ENCODE data around the gene DSN1.

Gene DSN1

DNA sequence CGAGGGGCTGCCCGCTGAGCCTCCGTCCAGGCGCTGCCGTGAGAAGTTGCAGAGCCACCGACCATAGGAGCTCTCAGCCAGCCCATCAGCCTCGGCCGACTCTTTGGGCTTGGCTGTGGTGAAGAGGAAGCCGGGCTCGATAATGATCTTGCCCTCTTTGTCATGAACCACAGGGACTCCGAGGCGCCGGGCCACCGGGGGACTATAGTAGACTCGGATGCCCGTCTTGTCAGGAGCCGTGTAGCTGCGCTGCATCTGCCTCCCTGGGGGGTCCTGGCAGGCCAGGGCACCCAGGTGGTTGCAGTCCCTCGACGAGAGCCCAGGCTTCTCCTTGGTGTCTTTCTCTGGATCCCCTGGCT lies 20.5 kb upstream of the DSN1 start:
- no peak for DNase-seq

DNA sequence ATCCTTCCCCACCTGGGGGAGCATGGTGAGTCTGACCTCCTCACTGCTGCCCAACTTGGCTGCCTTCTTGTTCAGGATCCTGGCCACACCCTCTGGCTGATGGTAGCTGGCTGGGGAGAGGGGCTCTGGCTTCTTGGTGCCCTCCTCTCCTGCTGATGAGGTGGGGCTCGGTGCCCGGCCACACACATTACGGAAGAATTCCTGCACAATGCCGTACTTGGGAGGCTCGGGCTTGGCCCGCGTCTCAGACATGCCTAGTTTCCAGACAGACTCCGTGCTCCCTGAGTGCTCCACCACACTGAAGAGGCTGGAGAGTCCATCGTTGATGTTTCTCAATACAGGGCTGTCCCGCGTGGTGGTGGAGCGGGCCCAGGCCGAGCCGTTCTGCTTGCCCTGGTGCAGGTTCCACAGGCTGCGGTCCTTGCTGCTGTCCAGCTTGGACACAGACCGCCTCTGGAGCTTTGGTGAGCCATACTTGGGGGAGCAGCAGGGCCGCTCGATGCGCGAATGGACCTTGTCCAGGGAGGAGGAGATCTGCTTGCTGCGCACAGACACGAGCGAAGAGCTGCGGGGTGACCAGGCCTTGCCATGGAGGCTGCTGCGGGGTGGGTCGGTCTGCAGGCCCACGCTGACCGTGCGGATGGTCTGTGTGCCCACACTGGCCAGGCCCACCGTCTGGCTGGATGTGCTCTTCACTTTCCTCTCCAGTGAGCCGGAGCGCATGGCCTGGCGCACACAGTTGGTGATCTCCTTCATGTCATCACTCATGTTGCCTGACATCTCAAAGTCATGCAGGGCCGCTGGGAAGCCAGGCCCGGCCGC lies 19.9 kb upstream of the DSN1 start:
- DNase-seq, result no peak

DNA sequence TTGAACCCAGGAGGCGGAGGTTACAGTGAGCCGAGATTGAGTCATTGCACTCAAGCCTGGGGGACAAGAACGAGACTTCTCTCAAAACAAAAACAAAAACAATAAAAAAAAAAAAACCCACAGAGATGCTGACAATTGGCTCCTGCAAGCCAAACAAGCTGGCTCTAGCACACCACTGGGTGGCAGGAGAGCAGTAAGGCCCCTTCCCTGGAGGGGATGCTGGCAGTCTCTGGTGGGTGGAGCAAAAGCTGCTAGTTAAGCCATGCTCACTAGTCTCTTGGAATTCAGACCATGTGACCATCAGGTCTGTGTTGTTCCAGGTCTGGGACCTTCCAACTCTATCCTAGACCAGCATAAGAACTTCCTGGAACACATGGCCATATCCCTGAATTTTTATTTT lies 18.9 kb upstream of the DSN1 start:
- peak; percentile 4 for DNase-seq

DNA sequence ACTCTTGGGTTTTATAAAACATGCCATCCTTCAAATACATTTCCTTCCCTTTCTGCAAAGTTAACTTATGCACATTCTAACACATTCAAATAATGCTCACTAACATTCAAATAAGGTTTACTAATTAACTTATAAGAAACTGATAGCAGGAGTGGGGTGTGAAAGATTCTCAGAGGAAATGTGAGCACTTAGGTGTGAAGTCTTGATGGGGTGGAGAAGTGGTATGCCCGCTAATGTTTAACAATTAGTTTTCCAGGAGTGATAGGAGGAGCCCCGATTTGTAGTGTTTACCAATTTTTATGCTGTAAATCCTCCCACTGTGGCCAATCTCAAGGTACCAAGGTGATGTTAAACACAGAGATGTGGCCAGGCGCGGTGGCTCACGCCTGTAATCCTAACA lies 18.3 kb upstream of the DSN1 start:
- no peak for DNase-seq

DNA sequence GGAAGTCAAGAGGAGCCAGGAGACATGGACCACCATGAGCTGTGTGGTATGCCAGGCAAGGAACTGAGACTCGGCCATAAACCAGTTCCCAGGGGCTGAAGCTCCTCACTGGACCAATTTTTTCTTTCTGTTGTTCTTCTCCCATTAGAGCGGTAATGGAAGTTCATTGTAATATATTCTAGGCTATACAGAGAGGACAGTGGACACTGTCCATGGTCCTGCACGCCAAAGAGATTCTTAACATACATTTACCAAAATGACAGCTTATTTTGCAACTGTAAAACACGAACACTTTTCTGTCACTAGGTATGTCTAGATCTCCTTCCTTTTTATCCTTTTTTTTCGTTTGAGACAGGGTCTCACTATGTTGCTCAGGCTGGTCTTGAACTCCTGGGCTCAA lies 13.1 kb upstream of the DSN1 start:
- DNase-seq, result no peak

DNA sequence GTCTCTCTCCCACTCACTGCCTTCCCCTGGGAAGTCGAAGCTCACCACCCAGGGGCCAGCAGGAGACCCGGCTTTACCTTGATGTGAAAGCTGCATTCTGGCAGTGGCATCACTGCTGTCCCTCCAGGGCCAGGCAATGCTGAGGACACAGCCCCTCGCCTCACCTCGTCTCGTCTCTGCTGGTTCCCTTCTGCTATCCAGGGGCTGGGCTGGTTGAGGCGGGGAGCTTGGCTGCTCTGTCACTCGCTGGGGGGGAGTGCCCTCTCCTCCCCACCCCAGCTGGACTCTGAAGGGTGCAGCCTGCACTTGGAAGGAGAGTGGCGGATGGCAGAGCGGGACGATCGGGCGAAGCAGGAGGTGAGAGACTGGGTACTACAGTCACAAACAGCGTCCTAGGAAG lies 12.7 kb upstream of the DSN1 start:
- no peak for DNase-seq

DNA sequence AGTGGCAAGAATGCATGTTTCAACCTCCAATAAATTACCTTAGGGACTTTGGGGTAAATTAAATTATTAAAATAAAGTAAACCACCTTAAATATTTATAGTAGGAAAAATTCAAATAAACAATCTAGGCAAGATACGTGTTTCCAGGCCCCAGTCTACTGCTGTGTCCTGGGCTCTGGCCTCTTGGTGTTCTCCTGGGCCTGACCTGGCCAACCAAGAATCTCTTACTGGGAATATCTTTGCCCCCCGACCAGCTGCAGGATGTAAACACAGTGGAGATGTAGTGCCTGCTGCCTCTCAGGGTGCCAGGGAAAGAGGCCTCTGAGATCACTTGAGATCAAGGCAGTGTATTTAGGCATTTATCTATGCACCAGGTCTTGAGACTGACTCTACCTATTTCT lies 11.7 kb upstream of the DSN1 start:
- no peak for DNase-seq

DNA sequence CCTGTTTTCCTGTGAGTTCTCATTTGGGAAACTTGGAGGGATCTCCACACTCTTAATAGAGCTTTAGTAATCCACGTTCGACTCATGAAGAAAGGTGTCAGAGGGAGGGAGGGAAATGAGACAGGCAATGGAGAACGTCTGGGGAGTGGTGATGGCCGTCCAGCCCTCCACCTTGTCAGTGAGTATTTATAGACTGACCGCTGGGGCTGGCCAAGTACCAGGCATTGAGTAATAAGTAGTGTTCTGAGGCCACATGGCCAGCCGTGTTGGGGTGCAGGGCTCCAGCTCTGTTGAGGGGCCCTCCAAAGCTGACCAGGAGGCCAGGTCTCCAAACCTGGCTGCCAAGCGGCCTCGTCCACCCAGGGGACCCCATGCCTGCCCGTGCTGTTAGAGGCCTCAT lies 11.3 kb upstream of the DSN1 start:
- no peak for DNase-seq

DNA sequence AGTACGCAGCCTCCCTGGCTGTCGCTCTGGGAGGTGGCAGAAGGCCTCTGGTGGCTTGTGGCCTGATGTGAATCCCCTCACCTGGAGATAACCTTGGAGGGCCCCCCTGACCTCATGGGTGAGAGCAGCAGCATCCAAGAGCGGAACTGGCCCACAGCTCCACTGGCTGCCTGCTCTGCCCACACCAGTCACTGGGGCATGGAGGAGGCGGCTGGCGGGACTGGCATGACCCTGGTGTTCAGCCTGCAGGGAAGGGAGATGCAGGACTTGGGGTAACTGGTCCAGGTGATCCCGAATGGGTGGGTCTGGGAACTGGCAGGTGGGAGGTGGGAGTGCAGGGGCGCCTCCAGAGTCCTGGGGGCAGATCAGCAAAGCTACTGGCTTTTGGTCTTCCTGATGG lies 10.6 kb upstream of the DSN1 start:
- no peak for DNase-seq

DNA sequence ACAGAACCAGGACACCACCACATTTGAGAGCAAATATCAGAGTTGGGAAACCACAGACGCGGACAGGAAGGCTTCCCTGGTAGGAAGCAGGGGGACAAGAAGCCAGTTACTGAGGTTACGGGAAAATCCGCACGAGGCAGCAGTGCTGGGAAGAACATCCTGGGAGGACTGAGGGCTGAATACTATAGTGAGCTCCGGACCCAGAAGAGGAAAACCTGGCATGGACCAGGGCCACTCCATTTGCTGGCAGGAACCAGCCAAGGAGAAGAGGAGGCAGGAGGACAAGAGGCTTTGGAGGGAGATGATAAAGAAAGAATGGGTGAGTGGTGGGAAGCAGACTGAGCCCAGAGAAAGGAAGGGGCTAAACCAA lies 6.1 kb upstream of the DSN1 start:
- DNase-seq, result no peak

DNA sequence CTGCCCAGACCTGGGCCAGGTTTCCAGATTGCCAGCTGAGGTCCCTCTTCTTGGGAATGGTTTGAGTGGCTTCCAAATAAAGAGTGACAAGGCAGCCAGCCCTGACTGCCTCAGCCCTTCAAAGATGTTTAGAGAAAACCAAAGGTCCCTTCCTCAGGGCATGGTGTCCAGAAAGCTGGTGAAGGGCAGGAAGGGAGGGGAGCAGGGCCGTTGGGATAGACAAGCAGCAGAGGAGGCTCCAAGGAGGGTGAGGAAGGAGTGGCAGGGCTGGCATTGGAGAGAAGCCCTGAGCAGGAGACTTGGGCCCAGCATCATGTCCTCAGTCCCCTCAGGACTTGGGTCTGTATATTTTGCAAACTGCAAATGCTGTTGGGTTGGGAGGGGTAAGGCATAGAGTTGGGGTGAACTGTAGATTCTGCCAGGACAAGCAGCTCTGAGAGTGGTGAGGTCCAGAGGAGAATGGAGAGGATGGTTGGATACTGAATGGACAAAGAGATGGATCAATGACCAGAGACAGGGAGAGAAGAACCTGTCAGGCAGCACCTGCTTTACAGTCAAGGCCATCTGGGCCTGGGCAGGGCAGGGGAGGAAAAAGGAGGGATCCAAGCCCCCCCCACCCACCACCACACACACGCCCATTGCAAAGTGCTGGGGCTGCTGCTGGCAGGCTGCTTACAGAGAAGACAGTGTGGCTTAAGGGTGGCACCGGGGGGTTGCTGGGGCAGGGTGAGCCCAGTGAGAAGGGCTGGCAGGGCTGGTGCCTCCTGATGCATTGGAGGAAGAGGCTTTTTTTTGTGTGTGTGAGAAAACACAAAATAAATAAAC lies 5.5 kb upstream of the DSN1 start:
- DNase-seq, result no peak

DNA sequence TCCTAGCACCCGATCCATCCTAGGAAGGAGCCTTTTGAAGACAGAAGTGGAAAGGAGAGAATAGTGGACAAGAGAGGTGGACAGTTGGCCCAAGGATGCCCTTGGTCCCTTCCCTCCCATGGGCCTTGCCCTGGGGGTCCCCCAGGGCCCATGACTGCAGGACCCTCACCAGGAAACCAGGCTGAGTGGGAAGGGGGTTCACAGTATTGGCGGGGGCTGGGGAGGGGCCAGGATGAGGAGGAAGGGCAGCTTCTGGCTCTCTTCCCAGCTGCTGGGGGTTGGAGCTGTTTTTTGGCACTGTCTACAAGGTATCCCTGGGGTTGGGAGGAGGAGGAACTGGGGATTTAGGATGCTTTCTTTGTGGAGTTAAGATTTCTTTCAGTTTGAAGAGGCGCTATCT lies 4.0 kb upstream of the DSN1 start:
- DNase-seq, result no peak

DNA sequence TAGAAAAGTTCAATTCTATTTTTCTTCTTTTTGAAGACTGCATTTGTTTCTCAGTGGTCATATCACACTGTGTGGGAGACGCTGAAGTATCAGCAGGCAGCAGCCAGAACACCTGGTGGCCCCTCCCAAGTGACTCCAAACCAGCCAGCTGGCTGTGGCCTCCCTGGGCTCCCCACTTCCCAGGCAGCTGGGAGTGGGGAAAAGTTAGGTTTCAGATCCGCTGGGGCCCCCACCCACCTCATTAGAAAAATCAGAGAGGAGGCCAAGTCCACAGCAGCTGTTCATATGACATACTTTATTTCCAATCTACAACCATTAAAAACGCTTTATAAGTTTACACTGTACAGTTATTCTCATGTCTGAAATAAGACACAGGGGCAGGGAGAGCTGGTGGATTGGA lies 3.6 kb upstream of the DSN1 start:
- DNase-seq, result no peak

DNA sequence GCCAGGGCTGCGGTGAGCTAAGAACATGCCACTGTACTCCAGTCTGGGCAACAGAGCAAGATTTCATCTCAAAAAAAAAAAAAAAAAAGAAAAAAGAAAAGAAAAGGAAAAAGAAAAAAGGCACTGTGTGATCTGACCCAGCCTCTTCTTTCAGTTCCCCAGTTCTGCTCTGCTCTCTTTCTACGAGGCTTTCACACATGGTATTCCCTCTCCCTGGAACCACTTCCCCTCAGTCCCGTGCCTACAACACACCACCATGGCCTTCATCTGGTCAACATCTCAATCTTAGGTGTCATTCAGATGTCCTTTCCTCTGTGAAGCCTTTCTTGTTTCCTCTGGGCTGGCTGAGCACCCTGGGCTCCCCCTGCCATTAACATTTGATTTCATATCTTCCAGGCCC lies 2.3 kb upstream of the DSN1 start:
- DNase-seq, result peak; percentile 58

DNA sequence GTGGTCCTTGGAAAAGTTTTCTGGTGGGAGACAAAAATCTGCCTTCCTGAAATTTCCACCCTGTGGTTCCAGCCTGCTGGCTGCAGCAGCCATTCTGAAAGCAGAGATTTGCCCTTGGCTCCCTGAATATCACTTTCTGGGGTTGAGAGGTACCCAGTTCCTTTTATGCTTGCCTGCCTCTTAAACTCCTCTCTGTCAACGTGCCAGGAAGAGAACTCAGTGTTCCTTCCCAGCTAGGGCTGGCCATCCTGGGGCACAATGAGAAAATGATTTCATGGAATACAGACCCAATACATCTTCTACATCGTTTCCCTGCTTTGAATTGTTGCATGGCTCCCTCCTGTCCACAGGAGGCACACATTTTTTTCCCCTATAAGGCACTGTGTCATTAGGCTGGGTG lies 1.6 kb upstream of the DSN1 start:
- DNase-seq, result peak; percentile 3

DNA sequence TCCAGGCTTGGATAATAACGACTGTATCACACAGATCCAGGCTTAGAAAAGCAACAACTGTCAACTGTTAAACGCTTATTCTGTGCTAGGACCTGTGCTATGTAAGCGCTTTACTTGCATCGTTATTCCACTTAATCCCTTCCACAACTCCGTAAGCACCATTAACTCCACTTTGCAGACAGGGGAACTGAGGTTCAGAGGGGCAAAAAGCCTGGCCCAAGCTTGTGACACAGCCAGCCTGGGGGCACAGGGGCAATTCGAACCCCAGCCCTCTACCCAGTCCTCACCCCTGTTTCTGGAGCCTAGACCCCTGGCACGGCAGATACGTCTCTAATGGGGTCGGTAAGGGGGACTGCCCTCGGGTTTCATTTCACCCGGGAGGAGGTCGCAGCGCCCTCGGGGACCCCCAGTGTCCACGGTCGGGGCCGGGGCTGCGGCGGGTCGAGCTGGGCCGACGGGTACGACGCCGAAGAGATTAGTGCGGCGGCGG lies 411 bp downstream of the DSN1 start:
- no peak for DNase-seq

DNA sequence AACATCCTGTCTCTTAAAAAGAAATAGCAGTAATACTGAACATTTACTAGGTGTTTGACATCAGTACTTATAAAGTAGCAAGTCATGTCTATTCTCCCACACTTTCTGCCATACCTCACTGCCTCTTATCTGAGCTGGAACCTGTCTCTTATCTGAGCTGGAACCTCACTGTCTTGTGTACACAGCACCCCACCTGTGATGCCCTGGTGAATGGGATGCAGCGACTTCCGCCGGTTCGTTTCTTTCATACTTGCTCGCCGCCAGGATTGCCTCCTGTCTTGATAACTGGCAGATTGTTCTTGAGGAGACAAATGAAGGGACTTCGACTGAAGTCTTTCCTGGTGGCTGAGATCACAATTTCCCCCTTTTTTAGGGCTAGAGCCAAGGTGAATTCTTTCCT lies 2.9 kb downstream of the DSN1 start:
- DNase-seq, result no peak

DNA sequence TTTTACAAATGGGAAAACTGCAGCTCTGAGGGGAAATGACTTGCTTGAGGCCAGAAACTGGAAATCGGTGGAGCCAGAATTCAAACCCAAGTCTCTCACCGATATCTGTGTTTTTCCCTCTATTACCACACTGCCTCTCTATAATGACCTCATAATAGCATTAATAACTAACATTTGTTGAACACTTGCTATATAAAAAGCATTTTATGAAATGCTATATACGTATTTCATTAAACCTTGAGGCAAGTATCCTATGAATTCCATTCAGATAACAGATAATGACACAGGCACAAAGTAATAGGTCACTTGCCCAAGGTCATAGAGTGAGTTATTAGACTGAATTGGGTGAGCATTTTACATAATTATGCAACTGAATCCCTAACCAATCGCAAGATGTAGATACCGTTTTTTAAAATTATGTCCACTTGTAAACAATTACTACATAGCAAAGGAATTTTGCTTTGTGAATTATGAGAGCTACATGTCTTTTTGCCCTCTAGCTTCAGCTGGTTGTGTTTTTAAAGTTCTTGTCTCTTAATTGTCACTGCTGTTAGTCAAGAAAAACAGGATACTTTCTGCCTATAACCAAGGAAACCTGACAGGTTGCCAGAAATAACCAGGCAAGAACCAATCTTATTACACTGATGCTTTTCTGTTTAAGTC lies 4.7 kb downstream of the DSN1 start:
- DNase-seq, result no peak

DNA sequence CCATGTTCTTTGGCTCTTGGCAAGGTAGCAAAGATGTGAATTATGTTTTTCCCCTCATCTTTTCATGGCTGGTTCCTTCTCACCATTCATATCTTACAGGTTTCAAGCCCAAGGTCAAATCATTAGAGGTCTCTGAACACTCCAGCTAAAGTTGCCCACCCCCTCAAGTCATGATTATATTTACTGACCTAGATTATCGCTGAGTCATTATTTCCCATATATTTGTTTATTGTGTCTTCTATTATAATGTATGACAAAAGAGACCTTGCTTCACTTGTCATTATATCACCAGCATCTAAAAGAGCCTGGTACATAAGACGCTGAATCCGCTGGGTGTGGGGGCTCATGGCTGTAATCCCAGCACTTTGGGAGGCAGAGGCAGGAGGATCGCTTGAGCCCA lies 12.4 kb downstream of the DSN1 start:
- no peak for DNase-seq

DNA sequence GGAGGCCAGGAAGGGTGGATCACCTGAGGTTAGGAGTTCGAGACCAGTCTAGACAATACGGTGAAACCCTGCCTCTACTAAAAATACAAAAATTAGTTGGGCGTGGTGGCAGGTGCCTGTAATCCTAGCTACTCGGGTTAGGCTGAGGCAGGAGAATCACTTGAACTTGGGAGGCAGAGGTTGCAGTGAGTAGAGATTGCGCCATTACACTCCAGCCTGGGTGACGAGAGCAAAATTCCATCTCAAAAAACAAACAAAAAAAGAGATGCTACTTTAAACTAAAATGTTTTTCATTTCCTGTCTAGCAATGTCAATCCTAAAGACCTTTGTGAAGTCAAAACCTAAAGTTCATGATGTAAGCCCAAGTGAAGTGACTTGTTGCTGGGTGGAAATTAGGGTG lies 12.9 kb downstream of the DSN1 start:
- no peak for DNase-seq

DNA sequence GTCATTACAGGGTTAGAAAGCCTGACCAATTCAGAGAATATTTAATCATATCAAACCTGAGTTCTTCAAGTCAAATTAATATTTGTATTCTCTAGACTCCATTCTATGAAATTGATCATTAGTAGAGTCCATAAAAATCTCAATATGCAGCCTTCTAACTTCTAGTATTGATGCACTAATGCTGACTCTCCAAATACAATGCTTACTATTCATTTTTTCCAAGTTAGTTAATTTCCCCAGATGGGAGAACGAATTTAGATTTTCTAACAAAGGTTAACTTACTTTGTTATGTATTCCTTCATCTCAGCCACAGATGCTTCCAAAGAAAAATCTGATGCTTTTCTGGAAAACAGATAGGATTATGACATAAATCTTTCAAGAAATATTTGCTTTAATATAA lies 15.3 kb downstream of the DSN1 start:
- no peak for DNase-seq

DNA sequence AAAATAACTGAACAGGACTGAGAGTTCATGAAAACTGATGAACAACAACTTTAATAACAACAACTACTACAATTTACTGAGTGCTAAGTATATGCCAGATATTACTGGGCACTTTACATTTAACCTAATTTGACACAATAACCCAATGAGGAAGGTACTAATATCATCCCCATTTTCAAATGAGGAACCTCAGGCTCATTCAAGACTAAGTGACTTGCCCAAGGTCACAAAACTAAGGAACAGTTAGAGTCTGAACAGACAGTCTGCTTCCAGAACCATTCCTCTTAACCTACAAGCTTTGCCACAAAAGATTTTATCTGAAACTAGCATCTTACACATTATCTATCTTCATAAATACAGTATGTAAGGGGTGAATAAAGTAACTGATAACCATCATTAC lies 17.1 kb downstream of the DSN1 start:
- DNase-seq, result no peak

DNA sequence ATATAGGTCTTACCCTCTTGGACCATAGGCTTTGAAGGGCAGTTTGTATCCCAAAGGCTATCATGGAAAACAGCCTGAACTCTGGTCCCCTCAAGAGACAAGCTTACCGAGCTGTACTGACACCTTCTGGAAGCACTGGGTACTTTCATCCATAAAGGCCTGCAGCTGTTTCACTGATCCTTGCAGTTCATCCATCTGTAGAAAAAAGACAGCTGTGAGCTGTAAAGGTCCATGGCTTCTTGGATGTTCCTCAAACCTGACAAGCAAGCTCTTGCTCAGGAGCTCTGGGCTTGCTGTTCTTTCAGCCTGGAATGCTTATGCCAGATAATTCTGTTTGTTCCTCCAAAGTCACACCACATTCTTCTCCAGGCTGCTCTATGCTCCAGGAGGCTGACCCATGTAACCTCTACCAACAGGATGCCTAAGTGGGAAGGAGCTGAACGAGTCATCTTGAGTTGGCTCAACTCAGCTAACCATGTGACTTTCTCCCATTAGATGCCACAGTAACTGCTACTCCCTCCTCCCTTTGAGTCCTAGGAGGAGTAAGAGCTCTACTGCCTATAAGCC lies 18.8 kb downstream of the DSN1 start:
- DNase-seq, result peak; percentile 55

DNA sequence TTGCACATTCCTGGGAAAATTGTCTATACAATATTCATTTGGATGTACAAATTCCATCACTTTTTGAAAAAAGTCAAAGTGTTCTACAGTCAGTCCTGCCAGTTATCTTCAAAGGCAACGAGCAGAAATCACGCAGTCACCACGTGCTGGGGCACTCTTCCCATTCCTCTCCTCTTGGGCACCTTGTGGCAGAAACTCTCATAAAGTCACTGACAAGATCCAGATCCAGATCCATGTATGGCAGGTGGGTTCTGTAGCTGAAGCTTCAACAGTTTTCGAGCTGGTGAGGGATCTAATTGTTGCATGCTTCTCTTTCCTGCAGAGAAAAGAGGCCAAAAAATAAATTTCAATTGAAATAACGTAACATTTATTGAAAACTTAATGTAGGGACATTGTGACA lies 21.0 kb downstream of the DSN1 start:
- DNase-seq, result no peak
